ENCODE data around the gene MPIG6B.

MPIG6B gene

DNA sequence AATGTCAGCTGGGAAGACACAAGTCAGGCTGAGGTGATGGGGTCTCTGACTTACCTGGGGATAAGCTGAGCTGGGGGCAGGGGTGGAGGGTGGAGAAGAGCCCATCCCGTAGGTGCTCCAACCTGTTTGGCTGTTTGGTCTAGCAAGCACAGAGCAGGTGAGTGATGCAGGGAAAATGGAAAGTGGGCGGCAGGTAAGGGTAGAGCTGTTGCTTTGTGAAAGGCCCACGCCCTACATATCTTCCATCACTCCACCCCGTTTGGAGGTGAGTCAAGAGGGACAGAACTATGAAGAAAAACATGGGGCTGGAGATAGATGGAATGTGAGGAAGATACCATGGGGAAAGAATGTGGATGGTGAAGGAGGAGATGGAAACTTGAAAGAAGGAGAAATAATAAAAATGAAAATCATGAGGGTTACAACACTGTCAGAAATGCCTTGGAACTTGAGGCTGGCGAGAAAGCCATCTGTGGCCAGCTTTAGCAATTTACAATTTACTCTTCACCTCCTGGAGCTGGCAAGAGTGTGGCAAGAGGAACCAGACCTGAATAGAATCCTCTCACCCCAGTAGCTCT is 2.9 kb upstream of the MPIG6B start:
- no peak for DNase-seq (ENCODE audit: insufficient read length, low spot score)
- FAIRE-seq, result no peak

- FAIRE-seq (no peak), DNase-seq (ENCODE audit: insufficient read length, low spot score) (no peak)
These were observed 1.7 kb upstream of the MPIG6B start, which contains the start of gene LY6G6C for GRCh38 chr6:31721351-31722020. Gene LY6G6C (minus strand): TSS chr6:31721746. CDS start chr6:31721679, 67 bp downstream.

GRCh38 chr6:31722173-31722572 is 1.0 kb upstream of the MPIG6B start:
- no peak for FAIRE-seq
- no peak for DNase-seq (ENCODE audit: insufficient read length, low spot score)

GRCh38 chr6:31723980-31724691 is 963 bp downstream of the MPIG6B start:
- FAIRE-seq, result no peak
- no peak for DNase-seq (ENCODE audit: insufficient read length, low spot score)

- DNase-seq (ENCODE audit: insufficient read length, low spot score), result no peak
- no peak for FAIRE-seq
These were observed 2.6 kb downstream of the MPIG6B start for GRCh38 chr6:31725502-31726350.

DNA sequence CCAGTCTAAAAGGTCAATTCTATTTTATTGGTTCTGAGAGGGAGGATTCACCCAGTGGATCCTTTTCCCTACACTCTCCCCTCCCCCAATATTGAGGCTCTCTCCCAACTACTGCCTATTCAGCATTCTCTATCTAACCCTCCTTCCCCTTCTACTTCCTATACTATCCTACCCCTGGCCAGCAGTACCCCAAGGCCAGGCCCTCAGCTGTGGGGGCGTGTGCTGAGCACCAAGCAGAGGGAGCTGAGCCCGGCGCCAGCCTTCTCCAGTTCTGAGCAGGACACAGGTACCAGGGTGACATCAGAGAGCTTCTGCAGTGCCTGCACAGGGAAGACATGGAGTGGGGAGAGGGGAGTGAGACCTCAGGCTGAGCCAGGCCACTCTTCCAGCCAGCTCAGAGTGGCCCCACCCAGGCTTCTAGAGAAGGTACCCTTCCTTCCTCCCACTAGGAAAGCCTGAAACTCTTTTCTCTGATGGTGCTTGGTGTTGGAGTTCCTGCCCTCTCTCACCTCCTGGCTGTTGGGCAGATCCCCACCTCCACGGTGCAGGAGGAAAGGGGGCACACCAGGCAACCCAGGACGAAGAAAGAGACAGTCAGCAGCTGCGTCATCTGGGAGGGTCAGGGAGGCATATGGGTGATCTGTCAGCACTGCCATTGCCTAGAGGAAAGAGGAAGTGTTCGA is 4.0 kb downstream of the MPIG6B start:
- DNase-seq (ENCODE audit: insufficient read length, low spot score) (no peak), FAIRE-seq (no peak)

- DNase-seq (ENCODE audit: insufficient read length, low spot score), result no peak
- no peak for FAIRE-seq
These were observed 4.8 kb downstream of the MPIG6B start for GRCh38 chr6:31727717-31728671.

DNA sequence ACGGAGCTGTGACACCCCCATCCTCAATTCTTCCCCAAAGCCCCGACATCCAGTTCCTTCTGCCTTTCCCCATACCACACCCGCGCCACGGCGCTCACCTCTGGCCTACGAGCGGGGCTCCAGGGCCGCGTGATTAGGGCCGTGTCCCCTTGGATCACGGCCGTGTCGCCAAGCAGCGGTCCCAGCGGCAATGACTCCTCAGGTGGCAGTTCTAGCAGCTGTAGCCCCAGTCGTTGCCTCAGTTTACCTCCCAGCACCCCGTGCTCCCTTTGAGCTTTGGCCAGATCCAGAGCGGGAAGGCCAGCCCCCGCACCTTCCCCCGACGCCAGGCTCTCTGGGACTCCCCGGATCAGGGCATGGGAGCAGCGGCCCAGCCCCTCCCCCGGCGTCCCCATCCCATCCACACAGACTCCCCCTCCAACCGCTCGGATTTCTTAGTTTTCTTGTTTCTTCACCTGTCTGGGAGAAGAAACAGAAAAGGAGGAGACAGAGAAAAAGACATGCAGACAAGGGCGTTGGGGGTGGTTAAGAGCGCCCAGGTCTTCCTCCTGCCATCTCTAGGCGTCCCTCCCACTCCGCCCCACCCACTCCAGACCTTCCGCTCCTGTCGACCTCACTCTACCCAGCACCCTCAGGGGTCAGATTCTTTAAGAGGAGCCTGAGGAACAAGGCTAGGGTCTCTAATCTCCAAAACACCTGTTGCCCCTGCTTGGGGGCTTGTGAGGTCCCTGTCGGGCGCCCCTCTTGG is 5.8 kb downstream of the MPIG6B start, which contains the start of gene DDAH2:
DDAH2 (minus strand) TSS at position 533 of the 748 bp plus-strand sequence; CDS start at position 395, 138 bp downstream.
- DNase-seq (ENCODE audit: insufficient read length, low spot score), result no peak
- FAIRE-seq, result no peak

DNA sequence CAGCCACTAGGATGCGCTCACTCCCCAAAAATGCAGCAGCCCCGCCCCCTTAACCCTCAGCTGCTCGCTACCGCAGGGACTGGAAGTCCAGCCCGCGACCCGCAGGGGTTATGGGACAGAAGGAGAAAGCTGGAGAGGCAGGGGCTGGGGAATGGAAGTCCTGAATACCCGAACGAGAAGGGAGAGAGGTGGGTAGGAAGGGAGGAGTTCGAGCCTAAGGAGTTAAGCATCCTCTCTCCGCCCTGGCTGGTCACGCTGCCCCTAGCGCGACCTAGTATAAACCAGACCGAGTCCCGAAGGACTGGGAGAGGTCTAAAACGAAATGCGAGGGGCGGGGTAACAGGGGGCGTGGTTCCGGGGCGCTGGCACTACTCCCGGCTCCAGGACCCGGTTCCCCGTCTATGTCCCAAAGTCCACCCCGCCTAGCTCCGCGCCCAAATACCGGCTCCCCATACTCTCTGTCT is 6.4 kb downstream of the MPIG6B start:
- no peak for FAIRE-seq
- DNase-seq (ENCODE audit: insufficient read length, low spot score), result peak; percentile 87

- DNase-seq (ENCODE audit: insufficient read length, low spot score) (peak; percentile 85), FAIRE-seq (peak; percentile 88)
These were observed 6.9 kb downstream of the MPIG6B start for GRCh38 chr6:31729979-31730630.

- FAIRE-seq, result no peak
These were observed 7.5 kb downstream of the MPIG6B start for GRCh38 chr6:31730631-31731086.

GRCh38 chr6:31732029-31732428 is 8.9 kb downstream of the MPIG6B start:
- FAIRE-seq (no peak), DNase-seq (ENCODE audit: insufficient read length, low spot score) (no peak)

More at GRCh38 chr6:31730631-31731086, 7.5 kb downstream of the MPIG6B start:
- no peak for DNase-seq (ENCODE audit: insufficient read length, low spot score)

GRCh38 chr6:31733734-31734133 is 10.6 kb downstream of the MPIG6B start:
- DNase-seq (ENCODE audit: insufficient read length, low spot score) (no peak), FAIRE-seq (no peak)

GRCh38 chr6:31734247-31734820 is 11.2 kb downstream of the MPIG6B start:
- FAIRE-seq (no peak), DNase-seq (ENCODE audit: insufficient read length, low spot score) (no peak)

DNA sequence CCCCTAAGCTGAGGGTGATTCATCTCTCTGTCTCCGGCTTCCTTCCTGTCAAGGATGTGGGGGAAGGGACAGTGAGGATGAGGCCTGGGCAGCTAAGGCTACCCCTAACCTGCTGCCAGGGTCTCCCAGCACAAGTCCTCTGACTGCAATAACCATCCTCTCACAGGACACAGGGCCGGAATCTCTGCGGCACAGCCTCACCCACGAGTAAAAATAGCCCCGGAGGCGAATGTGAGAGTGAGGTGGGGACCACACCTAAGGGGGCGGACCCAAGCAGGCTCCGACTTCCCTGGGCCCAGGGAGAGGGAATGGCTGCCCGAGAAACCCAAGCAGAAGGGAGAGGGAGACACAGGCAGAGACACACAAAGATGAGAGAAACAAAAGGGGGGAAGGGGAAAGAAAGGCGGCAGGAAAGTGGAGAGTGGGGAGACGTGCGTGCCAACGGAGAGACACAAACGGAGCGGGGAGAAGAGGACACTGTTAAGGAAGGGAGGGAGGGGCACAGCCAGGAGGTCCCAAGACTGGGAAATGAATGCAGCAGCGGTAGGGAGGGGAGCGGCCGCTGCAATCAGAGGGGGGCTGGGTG is 11.7 kb downstream of the MPIG6B start:
- DNase-seq (ENCODE audit: insufficient read length, low spot score) (peak; percentile 84), FAIRE-seq (peak; percentile 89)

DNA sequence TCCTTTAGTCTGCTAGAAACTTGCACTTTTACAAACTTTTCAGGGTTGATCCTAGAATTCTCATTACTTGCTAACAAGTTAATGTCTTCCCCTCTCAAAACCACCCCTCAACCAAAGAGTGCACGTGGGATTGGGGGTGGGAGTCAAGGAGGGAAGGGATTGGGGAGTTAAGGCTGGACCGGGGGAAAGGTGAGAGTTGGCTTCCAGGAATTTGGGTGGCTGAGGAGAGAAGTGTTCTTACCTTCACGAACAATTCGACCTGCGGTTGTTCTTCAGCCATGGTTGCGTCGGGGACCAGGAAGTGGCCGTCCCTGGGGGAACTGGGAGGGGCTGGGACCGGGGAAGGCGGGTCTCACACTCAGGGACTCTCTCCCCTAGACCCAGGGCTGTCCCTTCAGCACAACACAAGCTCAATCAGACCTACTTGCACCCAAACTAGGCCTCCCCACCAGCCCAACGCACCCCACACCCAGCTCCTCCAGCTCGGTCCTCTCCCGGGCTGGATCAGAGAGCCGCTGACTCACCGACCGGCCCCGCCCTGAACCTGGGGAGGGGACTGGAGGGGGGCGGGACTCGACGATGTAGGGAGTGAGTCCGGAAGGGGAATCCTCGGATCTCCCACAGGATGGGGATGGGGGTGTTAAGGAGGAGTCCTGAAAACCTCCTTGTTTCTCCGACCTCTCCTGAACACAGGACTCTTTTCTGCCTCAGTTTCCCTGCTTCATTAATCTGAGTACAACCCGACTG is 13.0 kb downstream of the MPIG6B start, which contains the start of gene CLIC1:
CLIC1 (minus strand) TSS at position 510 of the 747 bp plus-strand sequence; CDS start at position 280, 230 bp downstream.
- FAIRE-seq (peak; percentile 46), DNase-seq (ENCODE audit: insufficient read length, low spot score) (peak; percentile 89)

All from HTR-8/SVneo (cell line).